Measurements from ENCODE around the gene PITPNM2. TPM values are rescaled to one million over a fixed set of nuclear protein-coding genes. Genes with fewer than 3 reads are reported as not detected.

PITPNM2 gene
- polyA plus RNA-seq, 1 donor from 2014 or later = 0.82 TPM

- no peaks in the 10 kb centered on the region for H3K27me3 ChIP-seq (ENCODE audit: insufficient read depth, low read depth, low read length)
- H3K9me2 ChIP-seq (ENCODE audit: insufficient read depth, low read length) = no peaks in the 10 kb centered on the region
- H3K4me2 ChIP-seq (ENCODE audit: low read length) = no peak overlapping the region
- H4K20me1 ChIP-seq (ENCODE audit: insufficient read depth) = no peaks in the 10 kb centered on the region
- H3K4me3 ChIP-seq (ENCODE audit: low read length) = no peak overlapping the region
- TF ChIP-seq MXI1 (conservative IDR thresholded peaks at IDR 0.05; ENCODE audit: poor library complexity, severe bottlenecking) (no peak), EZH2 (IDR thresholded peaks at IDR 0.05; ENCODE audit: borderline replicate concordance, insufficient read depth, low read length, poor library complexity, severe bottlenecking) (no peak), TAF1 (IDR thresholded peaks at IDR 0.05; ENCODE audit: low read depth) (no peak), SMC3 (conservative IDR thresholded peaks at IDR 0.05; ENCODE audit: poor library complexity) (no peak), RAD21 (conservative IDR thresholded peaks at IDR 0.05) (no peak), CTCF (IDR thresholded peaks at IDR 0.05; ENCODE audit: poor library complexity, severe bottlenecking) (no peak), POLR2AphosphoS5 (IDR thresholded peaks at IDR 0.05) (no peak), EP300 (conservative IDR thresholded peaks at IDR 0.05; ENCODE audit: poor library complexity, severe bottlenecking) (no peak)
- TF ChIP-seq, protein P1, sequence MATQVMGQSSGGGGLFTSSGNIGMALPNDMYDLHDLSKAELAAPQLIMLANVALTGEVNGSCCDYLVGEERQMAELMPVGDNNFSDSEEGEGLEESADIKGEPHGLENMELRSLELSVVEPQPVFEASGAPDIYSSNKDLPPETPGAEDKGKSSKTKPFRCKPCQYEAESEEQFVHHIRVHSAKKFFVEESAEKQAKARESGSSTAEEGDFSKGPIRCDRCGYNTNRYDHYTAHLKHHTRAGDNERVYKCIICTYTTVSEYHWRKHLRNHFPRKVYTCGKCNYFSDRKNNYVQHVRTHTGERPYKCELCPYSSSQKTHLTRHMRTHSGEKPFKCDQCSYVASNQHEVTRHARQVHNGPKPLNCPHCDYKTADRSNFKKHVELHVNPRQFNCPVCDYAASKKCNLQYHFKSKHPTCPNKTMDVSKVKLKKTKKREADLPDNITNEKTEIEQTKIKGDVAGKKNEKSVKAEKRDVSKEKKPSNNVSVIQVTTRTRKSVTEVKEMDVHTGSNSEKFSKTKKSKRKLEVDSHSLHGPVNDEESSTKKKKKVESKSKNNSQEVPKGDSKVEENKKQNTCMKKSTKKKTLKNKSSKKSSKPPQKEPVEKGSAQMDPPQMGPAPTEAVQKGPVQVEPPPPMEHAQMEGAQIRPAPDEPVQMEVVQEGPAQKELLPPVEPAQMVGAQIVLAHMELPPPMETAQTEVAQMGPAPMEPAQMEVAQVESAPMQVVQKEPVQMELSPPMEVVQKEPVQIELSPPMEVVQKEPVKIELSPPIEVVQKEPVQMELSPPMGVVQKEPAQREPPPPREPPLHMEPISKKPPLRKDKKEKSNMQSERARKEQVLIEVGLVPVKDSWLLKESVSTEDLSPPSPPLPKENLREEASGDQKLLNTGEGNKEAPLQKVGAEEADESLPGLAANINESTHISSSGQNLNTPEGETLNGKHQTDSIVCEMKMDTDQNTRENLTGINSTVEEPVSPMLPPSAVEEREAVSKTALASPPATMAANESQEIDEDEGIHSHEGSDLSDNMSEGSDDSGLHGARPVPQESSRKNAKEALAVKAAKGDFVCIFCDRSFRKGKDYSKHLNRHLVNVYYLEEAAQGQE (IDR thresholded peaks at IDR 0.05; ENCODE audit: borderline replicate concordance) = no peak
- no peak overlapping the region for H3K27ac ChIP-seq (ENCODE audit: low read length)
- H3K9ac ChIP-seq (ENCODE audit: low read length) = no peak overlapping the region
- no peak overlapping the region for H2AFZ ChIP-seq (ENCODE audit: low read depth, low read length)
- no peaks in the 10 kb centered on the region for H3K36me3 ChIP-seq (ENCODE audit: insufficient read depth, low read length)
- no peaks in the 10 kb centered on the region for H3K9me3 ChIP-seq (ENCODE audit: low read length)
- H3F3A ChIP-seq (ENCODE audit: insufficient read depth, low read length, poor library complexity, severe bottlenecking) = no peaks in the 10 kb centered on the region
- no peaks in the 10 kb centered on the region for H3K79me2 ChIP-seq (replicated peaks; ENCODE audit: insufficient read depth, low read length)
Measured at GRCh38 chr12:123109319-123109772, 41.5 kb downstream of the PITPNM2 start.

DNA sequence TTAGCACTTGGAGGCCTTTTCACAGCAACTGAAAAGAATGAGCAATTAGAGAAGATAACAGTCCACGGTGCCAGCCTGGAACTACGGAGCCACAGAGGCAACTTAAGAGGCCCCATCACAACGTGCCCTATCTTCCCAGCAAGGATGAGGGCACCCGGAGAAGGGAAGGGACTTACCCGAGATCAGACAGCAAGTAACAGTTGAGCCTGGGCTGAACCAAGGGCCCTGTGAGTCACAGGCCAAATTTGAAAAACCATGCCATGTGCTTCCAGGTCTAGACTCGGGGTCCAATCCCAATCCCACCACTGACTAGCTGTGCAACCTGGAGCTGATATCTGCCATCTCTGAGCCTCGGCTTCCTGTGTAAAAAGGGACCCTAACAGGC lies 42.2 kb downstream of the PITPNM2 start:
- H3K4me3 ChIP-seq (ENCODE audit: low read length) = no peak overlapping the region
- no peak overlapping the region for H3K4me2 ChIP-seq (ENCODE audit: low read length)
- TF ChIP-seq POLR2AphosphoS5 (IDR thresholded peaks at IDR 0.05) (no peak), EZH2 (IDR thresholded peaks at IDR 0.05; ENCODE audit: borderline replicate concordance, insufficient read depth, low read length, poor library complexity, severe bottlenecking) (no peak), SMC3 (conservative IDR thresholded peaks at IDR 0.05; ENCODE audit: poor library complexity) (no peak), TAF1 (IDR thresholded peaks at IDR 0.05; ENCODE audit: low read depth) (no peak), RAD21 (conservative IDR thresholded peaks at IDR 0.05) (no peak), CTCF (IDR thresholded peaks at IDR 0.05; ENCODE audit: poor library complexity, severe bottlenecking) (no peak), EP300 (conservative IDR thresholded peaks at IDR 0.05; ENCODE audit: poor library complexity, severe bottlenecking) (no peak), MXI1 (conservative IDR thresholded peaks at IDR 0.05; ENCODE audit: poor library complexity, severe bottlenecking) (no peak)
- TF ChIP-seq, protein P1 (IDR thresholded peaks at IDR 0.05; ENCODE audit: borderline replicate concordance) = no peak
- H3K27me3 ChIP-seq (ENCODE audit: insufficient read depth, low read depth, low read length) = no peaks in the 10 kb centered on the region
- no peaks in the 10 kb centered on the region for H3K36me3 ChIP-seq (ENCODE audit: insufficient read depth, low read length)
- no peaks in the 10 kb centered on the region for H3K9me2 ChIP-seq (ENCODE audit: insufficient read depth, low read length)
- no peak overlapping the region for H3K27ac ChIP-seq (ENCODE audit: low read length)
- H3K9me3 ChIP-seq (ENCODE audit: low read length) = no peaks in the 10 kb centered on the region
- no peak overlapping the region for H3K9ac ChIP-seq (ENCODE audit: low read length)
- no peaks in the 10 kb centered on the region for H3K79me2 ChIP-seq (replicated peaks; ENCODE audit: insufficient read depth, low read length)
- H4K20me1 ChIP-seq (ENCODE audit: insufficient read depth) = no peaks in the 10 kb centered on the region
- H3F3A ChIP-seq (ENCODE audit: insufficient read depth, low read length, poor library complexity, severe bottlenecking) = no peaks in the 10 kb centered on the region
- no peak overlapping the region for H2AFZ ChIP-seq (ENCODE audit: low read depth, low read length)
